Activated CD4-positive, alpha-beta T cell treated with anti-CD3 and anti-CD28 coated beads, Interleukin-2, amount 10 ng/mL, durations not matched to agents 7 days and 5 days (primary cell): ENCODE data around the gene LNX1. TPM values are rescaled to one million over a fixed set of nuclear protein-coding genes. Genes with fewer than 3 reads are reported as not detected.

Experiments used
- CTCF ChIA-PET: fragments of 350-600 bp; sonication (Branson Sonifier 250); formaldehyde crosslinking; loops from one replicate; lab custom pipeline; 2021; ENCODE audit warnings: antibody characterized with exemption; lab: Charles Lee
- POLR2A ChIA-PET: fragments of 350-600 bp; sonication (Branson Sonifier 250); formaldehyde crosslinking; loops from one replicate; lab custom pipeline; 2021; ENCODE audit warnings: antibody characterized with exemption; lab: Charles Lee
- DNase-seq: peaks from one replicate; pipeline ENCODE4 v3.0.0-alpha.2; 2020
- H3K27ac Mint-ChIP-seq: one replicate; pipeline ENCODE4 v1.8.0; 2021; ENCODE audit warnings: mild to moderate bottlenecking, moderate library complexity, mixed read lengths
- H3K27me3 Mint-ChIP-seq: one replicate; pipeline ENCODE4 v1.8.0; 2021; ENCODE audit warnings: mixed read lengths
- H3K36me3 Mint-ChIP-seq: one replicate; pipeline ENCODE4 v1.8.0; 2021; ENCODE audit warnings: low read depth, mixed read lengths
- H3K4me1 Mint-ChIP-seq: one replicate; pipeline ENCODE4 v1.8.0; 2021; ENCODE audit warnings: mixed read lengths
- H3K4me3 Mint-ChIP-seq: one replicate; pipeline ENCODE4 v1.8.0; 2021; ENCODE audit warnings: mild to moderate bottlenecking, moderate library complexity, mixed read lengths
- H3K9me3 Mint-ChIP-seq: one replicate; pipeline ENCODE4 v1.8.0; 2021; ENCODE audit warnings: mixed read lengths
- total RNA-seq, 2 experiments: library from RNA; stranded (reverse); gene quantifications; one replicate each; pipeline ENCODE4 v1.2.3, GENCODE V29; 2021

Gene LNX1
- total RNA-seq, 2 experiments from 2014 or later, result not detected

DNA sequence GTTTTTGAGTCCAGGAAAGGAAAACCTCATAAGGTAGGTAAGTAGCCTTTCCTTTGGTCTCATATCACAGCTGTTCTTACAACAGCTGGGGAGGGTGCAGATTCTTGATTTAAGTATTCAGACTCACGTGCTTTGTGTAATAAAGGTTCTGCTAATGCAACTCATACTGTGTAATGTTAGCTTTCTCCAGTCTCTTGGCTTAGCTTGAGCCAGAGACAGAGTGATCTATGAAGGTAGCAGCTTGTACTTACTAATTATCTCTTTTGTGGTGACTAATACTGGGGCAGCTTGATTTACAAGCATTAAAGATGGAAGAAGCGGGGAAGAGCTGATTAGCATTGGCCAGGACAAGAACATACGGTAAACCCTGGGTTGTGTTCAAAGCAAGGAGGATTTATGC is 80.3 kb downstream of the LNX1 start:
- no peak overlapping the region for H3K4me3 Mint-ChIP-seq
- no peak overlapping the region for H3K27ac Mint-ChIP-seq
- no peak for DNase-seq
- POLR2A ChIA-PET, result no interaction called here
- H3K27me3 Mint-ChIP-seq, result peaks cover 7% of the 10 kb centered on the region
- no peaks in the 10 kb centered on the region for H3K9me3 Mint-ChIP-seq
- CTCF ChIA-PET, result interaction anchor here (0.5 to 1.6 kb wide), 4 partner anchors 9 to 61 kb away, joined by 3 to 5 read pairs (median 3); no protein-coding TSS in a partner anchor
- H3K4me1 Mint-ChIP-seq, result no peaks in the 10 kb centered on the region
- H3K36me3 Mint-ChIP-seq, result no peaks in the 10 kb centered on the region

- ChIA-PET CTCF (interaction anchor here (0.5 to 1.6 kb wide), 3 partner anchors 8 to 60 kb away, joined by 3 to 5 read pairs (median 3); no protein-coding TSS in a partner anchor), POLR2A (no interaction called here)
- Mint-ChIP-seq H3K36me3 (no peaks in the 10 kb centered on the region), H3K9me3 (no peaks in the 10 kb centered on the region), H3K27me3 (peaks cover 7% of the 10 kb centered on the region), H3K4me3 (no peak overlapping the region), H3K27ac (no peak overlapping the region), H3K4me1 (no peaks in the 10 kb centered on the region)
- no peak for DNase-seq
Measured at GRCh38 chr4:53510321-53510720, 81.0 kb downstream of the LNX1 start.

DNA sequence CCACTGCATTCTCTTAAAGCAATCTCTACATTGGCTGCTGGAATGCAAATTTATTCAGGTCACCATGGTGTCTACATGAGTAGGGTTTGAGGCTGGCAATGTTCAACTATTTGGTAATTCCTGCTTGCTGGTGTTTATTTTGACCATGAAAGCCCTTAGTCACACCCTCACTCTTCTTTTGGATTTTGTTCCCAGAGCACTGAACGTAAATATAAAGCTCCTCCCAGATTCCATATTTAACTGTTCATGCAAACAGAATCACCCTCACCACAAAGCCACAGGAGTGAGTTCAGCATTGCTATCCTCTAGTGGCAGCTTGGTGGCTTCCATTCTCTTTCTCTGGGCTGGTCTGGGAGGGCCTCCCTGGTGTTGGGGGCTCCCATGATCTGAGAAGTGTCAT is 82.8 kb downstream of the LNX1 start:
- Mint-ChIP-seq H3K4me3 (no peak overlapping the region), H3K27ac (no peak overlapping the region), H3K9me3 (no peaks in the 10 kb centered on the region), H3K4me1 (no peaks in the 10 kb centered on the region), H3K36me3 (no peaks in the 10 kb centered on the region), H3K27me3 (peaks cover 7% of the 10 kb centered on the region)
- ChIA-PET POLR2A (no interaction called here), CTCF (no interaction called here)
- DNase-seq, result no peak

GRCh38 chr4:53507671-53508286 is 83.5 kb downstream of the LNX1 start:
- Mint-ChIP-seq H3K9me3 (no peaks in the 10 kb centered on the region), H3K27ac (no peak overlapping the region), H3K4me1 (no peaks in the 10 kb centered on the region), H3K27me3 (peaks cover 7% of the 10 kb centered on the region), H3K36me3 (no peaks in the 10 kb centered on the region), H3K4me3 (no peak overlapping the region)
- no peak for DNase-seq
- ChIA-PET CTCF (no interaction called here), POLR2A (no interaction called here)

DNA sequence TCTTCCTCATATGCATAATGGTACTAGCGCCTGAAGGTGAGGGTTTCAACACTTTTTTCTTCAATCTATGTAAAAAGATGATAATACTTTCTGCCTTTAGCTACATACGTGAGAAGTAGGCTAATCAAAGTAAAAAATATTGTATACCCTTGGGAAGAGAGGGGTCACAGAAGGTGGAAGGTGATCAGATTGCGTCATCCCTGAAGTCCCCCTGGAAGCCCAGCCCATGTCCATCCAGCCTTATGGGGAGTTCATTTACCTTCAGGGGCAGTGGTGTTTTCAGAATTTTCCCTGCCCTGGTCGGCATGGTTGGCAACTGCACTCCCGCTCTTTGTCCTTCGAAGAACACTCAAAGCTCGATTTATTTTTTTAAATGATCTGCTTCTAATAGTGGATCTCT is 84.2 kb downstream of the LNX1 start:
- H3K27ac Mint-ChIP-seq, result no peak overlapping the region
- no peaks in the 10 kb centered on the region for H3K36me3 Mint-ChIP-seq
- ChIA-PET POLR2A (no interaction called here), CTCF (interaction anchor here (0.6 kb wide), 1 partner anchor 574 kb away, joined by 3 read pairs; no protein-coding TSS in a partner anchor)
- no peak overlapping the region for H3K4me3 Mint-ChIP-seq
- no peaks in the 10 kb centered on the region for H3K4me1 Mint-ChIP-seq
- peaks cover 5% of the 10 kb centered on the region for H3K27me3 Mint-ChIP-seq
- no peaks in the 10 kb centered on the region for H3K9me3 Mint-ChIP-seq
- no peak for DNase-seq

GRCh38 chr4:53505947-53506346 is 85.3 kb downstream of the LNX1 start:
- CTCF ChIA-PET, result no interaction called here
- Mint-ChIP-seq H3K36me3 (no peaks in the 10 kb centered on the region), H3K9me3 (no peaks in the 10 kb centered on the region), H3K27ac (no peak overlapping the region), H3K4me1 (no peaks in the 10 kb centered on the region), H3K4me3 (no peak overlapping the region), H3K27me3 (peaks cover 3% of the 10 kb centered on the region)
- POLR2A ChIA-PET, result no interaction called here
- DNase-seq, result no peak

DNA sequence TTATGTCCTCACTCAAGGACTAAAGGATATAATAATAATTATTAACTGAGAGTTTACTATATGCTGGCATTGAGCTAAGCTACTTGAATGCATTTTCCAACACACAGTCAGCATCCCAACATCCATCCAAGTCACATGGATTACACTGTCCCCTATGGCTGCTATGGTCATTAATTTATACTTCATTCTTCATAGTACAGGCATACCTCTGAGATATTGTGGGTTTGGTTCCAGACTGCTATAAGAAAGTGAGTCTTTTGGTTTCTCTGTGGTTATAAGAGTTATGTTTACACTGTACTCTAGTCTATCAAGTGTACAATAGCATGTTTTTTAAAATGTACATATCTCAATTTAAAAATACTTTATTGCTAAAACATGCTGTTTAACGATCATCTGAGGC is 89.2 kb downstream of the LNX1 start:
- ChIA-PET CTCF (interaction anchor here (0.6 kb wide), 1 partner anchor 9 kb away, joined by 3 read pairs; no protein-coding TSS in a partner anchor), POLR2A (no interaction called here)
- no peak for DNase-seq
- Mint-ChIP-seq H3K36me3 (no peaks in the 10 kb centered on the region), H3K4me3 (no peak overlapping the region), H3K27ac (no peak overlapping the region), H3K27me3 (no peaks in the 10 kb centered on the region), H3K4me1 (no peaks in the 10 kb centered on the region), H3K9me3 (no peaks in the 10 kb centered on the region)

DNA sequence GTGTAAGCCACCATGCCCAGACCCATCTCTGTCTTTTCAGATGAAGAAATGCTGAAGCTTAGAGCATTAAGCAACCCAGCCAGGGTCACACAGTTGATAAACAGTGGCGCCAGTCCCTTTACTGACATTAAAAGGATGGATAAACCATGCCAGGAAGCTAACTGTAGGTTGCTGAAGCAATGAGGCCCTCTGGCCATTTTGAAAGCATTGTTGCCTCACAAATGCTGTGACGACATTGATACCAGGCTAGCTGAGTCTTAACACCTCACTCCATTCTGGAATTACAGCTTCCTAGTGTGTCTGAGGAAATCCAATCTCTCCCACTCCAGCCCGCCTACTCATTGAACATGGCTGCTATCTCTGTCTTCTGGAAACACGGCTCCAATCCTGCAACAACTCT is 89.7 kb downstream of the LNX1 start:
- ChIA-PET CTCF (interaction anchor here (0.7 to 2.2 kb wide), 2 partner anchors 11 to 25 kb away, joined by 3 to 5 read pairs; no protein-coding TSS in a partner anchor), POLR2A (no interaction called here)
- Mint-ChIP-seq H3K36me3 (no peaks in the 10 kb centered on the region), H3K27me3 (no peaks in the 10 kb centered on the region), H3K27ac (no peak overlapping the region), H3K4me3 (no peak overlapping the region), H3K9me3 (no peaks in the 10 kb centered on the region), H3K4me1 (no peaks in the 10 kb centered on the region)
- DNase-seq, result no peak

DNA sequence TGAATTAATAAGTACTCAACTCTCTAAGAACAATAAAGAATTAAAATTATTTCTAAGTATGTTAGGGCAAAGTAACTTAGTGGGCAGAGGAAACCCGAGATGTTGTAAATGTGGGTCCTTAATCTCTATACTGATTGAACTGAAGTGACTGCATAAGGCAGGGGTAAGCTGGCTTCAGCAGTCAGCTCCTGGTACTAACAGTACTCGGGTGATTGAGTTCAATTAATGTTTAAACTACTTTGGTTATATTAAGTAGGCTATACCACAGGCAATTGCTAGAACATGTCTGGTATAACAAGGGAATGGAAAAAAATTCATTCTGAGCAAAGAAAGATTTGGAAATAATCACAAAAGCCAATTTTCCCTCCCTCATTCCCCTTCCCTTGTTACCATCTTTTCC is 90.7 kb downstream of the LNX1 start:
- Mint-ChIP-seq H3K4me3 (no peak overlapping the region), H3K27me3 (no peaks in the 10 kb centered on the region), H3K36me3 (no peaks in the 10 kb centered on the region), H3K9me3 (no peaks in the 10 kb centered on the region), H3K4me1 (no peaks in the 10 kb centered on the region), H3K27ac (no peak overlapping the region)
- ChIA-PET CTCF (interaction anchor here (0.7 to 2.2 kb wide), 2 partner anchors 10 kb away, joined by 3 to 5 read pairs; no protein-coding TSS in a partner anchor), POLR2A (no interaction called here)
- no peak for DNase-seq

GRCh38 chr4:53499791-53500190 is 91.5 kb downstream of the LNX1 start:
- POLR2A ChIA-PET, result no interaction called here
- Mint-ChIP-seq H3K9me3 (no peaks in the 10 kb centered on the region), H3K27ac (no peak overlapping the region), H3K4me1 (no peaks in the 10 kb centered on the region), H3K27me3 (no peaks in the 10 kb centered on the region), H3K36me3 (no peaks in the 10 kb centered on the region), H3K4me3 (no peak overlapping the region)
- CTCF ChIA-PET, result interaction anchor here (2.2 kb wide), 1 partner anchor 9 kb away, joined by 5 read pairs; no protein-coding TSS in a partner anchor
- DNase-seq, result no peak

DNA sequence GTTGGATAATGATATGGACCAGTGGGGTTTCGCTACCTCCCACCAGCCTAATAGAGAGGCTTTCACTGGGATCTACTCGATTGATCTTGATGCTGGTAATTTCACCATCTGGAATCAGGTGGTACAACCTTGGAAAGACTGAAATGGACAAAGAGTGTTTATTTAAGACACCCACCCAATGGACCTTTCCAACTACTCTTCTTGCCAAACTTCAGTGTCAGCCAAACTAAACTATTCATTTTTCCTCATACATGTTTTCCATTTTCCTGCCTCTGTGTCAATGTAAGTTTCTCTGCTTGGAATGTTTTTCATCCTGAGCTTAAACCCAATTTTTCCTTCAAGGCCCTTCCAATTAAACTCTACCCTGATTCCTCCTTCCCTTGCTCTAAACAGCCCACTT is 92.6 kb downstream of the LNX1 start:
- no peak for DNase-seq
- ChIA-PET POLR2A (no interaction called here), CTCF (interaction anchor here (0.6 kb wide), 1 partner anchor 54 kb away, joined by 3 read pairs; no protein-coding TSS in a partner anchor)
- Mint-ChIP-seq H3K36me3 (no peaks in the 10 kb centered on the region), H3K9me3 (no peaks in the 10 kb centered on the region), H3K4me3 (no peak overlapping the region), H3K27me3 (no peaks in the 10 kb centered on the region), H3K27ac (no peak overlapping the region), H3K4me1 (no peaks in the 10 kb centered on the region)

GRCh38 chr4:53497487-53498244 is 93.6 kb downstream of the LNX1 start:
- no peak for DNase-seq
- Mint-ChIP-seq H3K27ac (no peak overlapping the region), H3K4me1 (no peaks in the 10 kb centered on the region), H3K36me3 (no peaks in the 10 kb centered on the region), H3K4me3 (no peak overlapping the region), H3K9me3 (no peaks in the 10 kb centered on the region), H3K27me3 (no peaks in the 10 kb centered on the region)
- POLR2A ChIA-PET, result no interaction called here
- CTCF ChIA-PET, result interaction anchor here (2.0 kb wide), 1 partner anchor 14 kb away, joined by 5 read pairs; no protein-coding TSS in a partner anchor

- POLR2A ChIA-PET, result no interaction called here
- CTCF ChIA-PET, result no interaction called here
- H3K36me3 Mint-ChIP-seq, result no peaks in the 10 kb centered on the region
- H3K27ac Mint-ChIP-seq, result no peak overlapping the region
- H3K9me3 Mint-ChIP-seq, result no peaks in the 10 kb centered on the region
- no peaks in the 10 kb centered on the region for H3K4me1 Mint-ChIP-seq
- peaks cover 3% of the 10 kb centered on the region for H3K27me3 Mint-ChIP-seq
- DNase-seq, result no peak
- no peak overlapping the region for H3K4me3 Mint-ChIP-seq
Measured at GRCh38 chr4:53494851-53495250, 96.4 kb downstream of the LNX1 start.
